Measurements from ENCODE around the gene CRTC1. TPM values are rescaled to one million over a fixed set of nuclear protein-coding genes. Genes with fewer than 3 reads are reported as not detected.

CRTC1 gene
- total and polyA plus RNA-seq, 9 of the 15 experiments (the other 6 are each of a cell fraction or from before 2014, with no cell fraction given): 0.25 to 3.8 (median 1.2) TPM; not detected in 2

- no peaks in the 10 kb centered on the region for H3K9me1 ChIP-seq (ENCODE audit: control insufficient read depth, insufficient read depth, low read length)
- FAIRE-seq: no peak
- no peaks in the 10 kb centered on the region for H3K79me2 ChIP-seq (ENCODE audit: control insufficient read depth, insufficient read depth, low read length)
- intact Hi-C loops (cut with micrococcal nuclease): loop anchor here (5.0 kb wide), 2 partner anchors 92 to 212 kb away; no protein-coding TSS in a partner anchor
- in situ Hi-C loops (cut with MboI): no loop called here
- H3K4me2 ChIP-seq (ENCODE audit: insufficient read depth, low read length): no peak overlapping the region
- ATAC-seq: no peak
- H3K27ac ChIP-seq (ENCODE audit: extremely low read depth, low read depth, low read length): no peak overlapping the region
- DNase-seq (ENCODE audit: extremely low read depth in 1 of 4, low spot score in 3 of 4): no peak
- TF ChIP-seq ZNF609 (CRISPR knock-in tag; IDR thresholded peaks at IDR 0.05; ENCODE audit: borderline replicate concordance) (no peak), POLR2G (IDR thresholded peaks at IDR 0.05; ENCODE audit: low read depth, low read length) (peak; percentile 51; the same call in 1 of the 2 replicates)
- no peaks in the 10 kb centered on the region for H3K36me3 ChIP-seq (ENCODE audit: control insufficient read depth, insufficient read depth, low read length)
- CTCF ChIA-PET (ENCODE audit: low intra/inter-chr PET ratio): no interaction called here
- peaks cover 16% of the 10 kb centered on the region for H4K20me1 ChIP-seq (replicated peaks; ENCODE audit: control insufficient read depth, insufficient read depth, low read length)
- peaks cover 0 to 65% of the 10 kb centered on the region in 2 experiments; a peak in 3 of 5 replicates for H3K4me1 ChIP-seq (replicated peaks in 1 of 2; ENCODE audit: control insufficient read depth in 2 of 2, insufficient read depth in 2 of 2, low read length in 2 of 2)
- H2AFZ ChIP-seq (ENCODE audit: low read depth, low read length): no peak overlapping the region
- H3K9ac ChIP-seq (ENCODE audit: insufficient read depth in 1 of 2, low read depth in 2 of 2, low read length in 2 of 2): no peak overlapping the region
- peaks cover 23 to 64% of the 10 kb centered on the region in 2 experiments; a peak in 4 of 5 replicates for H3K27me3 ChIP-seq (ENCODE audit: control insufficient read depth in 2 of 2, insufficient read depth in 2 of 2, low read length in 2 of 2)
- H3K9me3 ChIP-seq (replicated peaks; ENCODE audit: control insufficient read depth, insufficient read depth, low read depth, low read length): no peaks in the 10 kb centered on the region; the same call in 1 of the 2 replicates
- no peak overlapping the region for H3K4me3 ChIP-seq
- no TSS peak for BruUV-seq (replicated peaks)
- POLR2A ChIA-PET: interaction anchor here (0.6 kb wide), 1 partner anchor 268 kb away, joined by 3 read pairs; no protein-coding TSS in a partner anchor
- WGBS (ENCODE audit: insufficient coverage, low coverage, missing lambda C conversion rate): 53% methylated on average over 31 of the region's 40 CpGs
Observed at GRCh38 chr19:18774782-18775444, 91.4 kb downstream of the CRTC1 start.

Measured in K562 (cell line).